NCI-H446 (cell line): ENCODE measurements around the gene GNL2.
"Not testable (repeated sequence)": the region's sequence is repeated elsewhere in the genome, so short reads cannot be mapped to it uniquely, and the experiment has no call there.

Experiments used
- DNase-seq, 2 experiments: peaks; one replicate each; lab custom pipeline; 2025; lab: John Stamatoyannopoulos, UW

GNL2 gene

DNA sequence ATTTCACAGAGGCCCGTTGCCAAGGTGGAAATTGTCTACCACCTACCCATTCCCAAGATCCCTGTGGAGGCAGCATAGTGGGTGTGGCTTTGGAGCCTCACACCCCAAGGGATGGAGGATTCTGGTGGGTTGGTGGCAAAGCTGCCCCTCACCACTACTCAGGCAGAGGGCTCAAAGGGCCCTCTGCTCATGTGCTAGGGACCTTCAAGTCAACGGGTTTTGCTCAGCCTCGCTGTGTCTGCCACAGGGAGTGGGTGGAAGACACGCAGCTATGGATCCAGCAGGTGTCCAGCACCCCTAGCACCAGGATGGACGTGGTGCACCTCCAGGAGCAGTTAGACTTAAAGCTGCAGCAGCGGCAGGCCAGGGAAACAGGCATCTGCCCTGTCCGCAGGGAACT lies 36.7 kb downstream of the GNL2 start:
- DNase-seq, result no peak

- DNase-seq, result no peak
Measured at GRCh38 chr1:37558411-37558810, 37.3 kb downstream of the GNL2 start.

DNA sequence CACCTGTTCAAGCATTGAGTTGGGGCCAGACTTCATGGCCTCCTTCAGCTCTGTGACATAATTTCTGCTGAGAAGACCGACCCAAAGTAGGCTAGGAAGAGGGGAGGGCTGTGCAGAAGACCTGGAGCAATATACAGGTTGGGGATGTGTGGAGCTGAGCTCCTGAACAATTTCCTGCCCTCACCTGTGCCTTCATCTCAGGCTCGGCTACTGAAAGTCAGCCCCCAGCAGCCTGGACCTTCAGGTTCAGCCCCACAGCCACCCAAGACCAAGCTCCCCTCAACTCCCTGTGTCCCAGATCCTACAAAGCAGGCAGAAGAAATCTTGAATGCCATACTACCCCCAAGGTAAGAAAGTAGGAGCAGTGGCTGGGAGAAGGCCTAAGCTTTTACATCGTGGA lies 38.3 kb downstream of the GNL2 start:
- DNase-seq, result no peak

GRCh38 chr1:37556712-37557196 lies 39.0 kb downstream of the GNL2 start, which contains the start of gene DNALI1:
Gene DNALI1, plus strand, starts transcription at chr1:37556940. Its CDS starts 55 bp downstream, at chr1:37556995.
- DNase-seq, result no peak

- peak; percentile 89 to 93 for DNase-seq
Measured at GRCh38 chr1:37553927-37554808, 41.6 kb downstream of the GNL2 start, which contains the start of gene SNIP1. Gene SNIP1, minus strand, starts transcription at chr1:37554293. Its CDS starts 64 bp downstream, at chr1:37554229.

GRCh38 chr1:37553598-37553926 lies 42.2 kb downstream of the GNL2 start:
- no peak for DNase-seq

GRCh38 chr1:37549341-37549740 lies 46.4 kb downstream of the GNL2 start:
- DNase-seq, result no peak

- DNase-seq, result no peak
Measured at GRCh38 chr1:37545019-37545418, 50.7 kb downstream of the GNL2 start.

GRCh38 chr1:37544530-37544929 lies 51.2 kb downstream of the GNL2 start:
- DNase-seq, result no peak

- DNase-seq, result no peak
Measured at GRCh38 chr1:37540036-37540785, 55.5 kb downstream of the GNL2 start.

- DNase-seq, result not testable (repeated sequence)
Measured at GRCh38 chr1:37539154-37539553, 56.6 kb downstream of the GNL2 start.

- no peak for DNase-seq
Measured at GRCh38 chr1:37537378-37537777, 58.4 kb downstream of the GNL2 start.

DNA sequence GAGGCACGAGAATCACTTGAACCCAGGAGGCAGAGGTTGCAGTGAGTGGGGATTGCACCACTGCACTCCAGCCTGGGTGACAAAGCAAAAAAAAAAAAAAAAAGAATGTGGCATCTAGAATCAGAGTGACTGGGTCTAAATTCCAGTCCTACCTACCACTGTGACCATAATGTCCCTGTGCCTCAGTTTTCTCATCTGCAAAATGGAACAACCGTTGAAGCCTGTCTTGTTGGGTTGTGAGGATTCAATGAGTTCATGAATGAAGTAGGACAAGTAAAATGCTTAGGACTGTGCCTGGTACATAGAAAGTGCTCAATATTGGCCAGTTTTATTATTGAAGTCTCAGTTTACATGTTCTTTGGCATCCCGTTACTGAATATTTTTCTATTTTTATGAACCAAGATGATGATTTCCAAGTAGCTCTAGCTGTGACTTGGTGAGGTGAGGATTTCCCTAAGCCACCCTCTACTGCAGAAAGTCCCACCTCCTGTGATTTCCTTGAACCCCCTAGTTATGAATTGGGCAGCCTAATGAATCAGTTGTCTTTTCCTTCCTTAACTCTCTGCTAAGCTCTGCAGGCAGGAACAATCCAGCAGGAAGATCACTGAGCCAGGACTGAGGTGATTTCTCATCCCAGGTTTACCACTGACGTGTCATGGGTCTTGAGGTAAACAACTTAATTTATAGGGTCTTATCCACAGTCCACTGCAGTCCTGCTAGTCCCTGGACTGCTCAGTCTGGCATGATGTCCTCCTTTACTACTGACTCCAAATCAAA lies 62.2 kb downstream of the GNL2 start:
- DNase-seq, result no peak

DNA sequence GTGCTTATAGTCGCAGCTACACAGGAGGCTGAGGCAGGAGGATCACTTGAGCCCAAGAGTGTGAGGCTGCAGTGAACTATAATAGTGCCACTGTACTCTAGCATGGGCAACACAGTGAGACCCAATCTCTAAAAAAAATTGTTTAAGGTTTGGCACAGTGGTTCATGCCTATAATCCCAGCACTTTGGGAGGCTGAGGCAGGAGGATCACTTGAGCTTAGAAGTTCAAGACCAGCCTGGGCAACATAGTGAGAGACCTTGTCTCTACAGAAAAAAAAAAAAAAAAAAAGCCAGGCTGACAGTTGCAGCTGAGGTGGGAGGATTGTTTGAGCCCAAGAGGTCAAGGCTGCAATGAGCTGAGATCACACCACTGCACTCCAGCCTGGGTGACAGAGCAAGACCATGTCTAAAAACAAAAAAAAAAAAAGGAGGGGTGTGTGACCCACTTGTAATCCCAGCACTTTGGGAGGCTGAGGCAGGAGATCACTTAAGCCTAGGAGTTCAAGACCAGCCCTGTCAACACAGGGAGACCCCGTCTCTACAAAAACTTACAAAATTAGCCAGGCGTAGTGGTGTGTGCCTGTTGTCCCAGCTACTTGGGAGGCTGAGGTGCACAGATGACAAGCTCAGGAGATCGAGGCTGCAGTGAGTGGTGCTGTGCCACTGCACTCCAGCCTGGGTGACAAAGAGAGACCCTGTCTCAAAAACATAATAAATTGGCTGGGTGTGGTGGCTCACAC lies 63.1 kb downstream of the GNL2 start:
- DNase-seq, result not testable (repeated sequence)

GRCh38 chr1:37529888-37530287 lies 65.8 kb downstream of the GNL2 start:
- not testable (repeated sequence) for DNase-seq

- no peak for DNase-seq
Measured at GRCh38 chr1:37519613-37520012, 76.1 kb downstream of the GNL2 start.

GRCh38 chr1:37518929-37519328 lies 76.8 kb downstream of the GNL2 start:
- DNase-seq, result not testable (repeated sequence)

DNA sequence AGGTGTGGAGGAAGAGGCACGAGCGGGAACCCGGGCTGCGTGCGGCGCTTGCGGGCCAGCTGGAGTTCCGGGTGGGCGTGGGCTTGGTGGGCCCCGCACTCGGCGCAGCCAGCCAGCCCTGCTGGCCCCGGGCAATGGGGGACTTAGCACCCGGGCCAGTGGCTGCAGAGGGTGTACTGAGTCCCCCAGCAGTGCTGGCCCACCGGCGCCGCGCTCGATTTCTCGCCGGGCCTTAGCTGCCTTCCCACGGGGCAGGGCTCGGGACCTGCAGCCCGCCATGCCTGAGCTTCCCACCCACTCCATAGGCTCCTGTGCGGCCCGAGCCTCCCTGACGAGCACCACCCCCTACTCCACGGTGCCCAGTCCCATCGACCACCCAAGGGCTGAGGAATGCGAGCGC lies 77.5 kb downstream of the GNL2 start:
- not testable (repeated sequence) for DNase-seq

- DNase-seq, result no peak
Measured at GRCh38 chr1:37517569-37517968, 78.2 kb downstream of the GNL2 start.
